ENCODE data around the gene OTP. TPM values are rescaled to one million over a fixed set of nuclear protein-coding genes. Genes with fewer than 3 reads are reported as not detected.

The OTP gene
- total RNA-seq (not detected in 2 replicates), polyA plus RNA-seq (not detected in 2 replicates)

GRCh38 chr5:77637998-77638762 lies at the start of gene OTP:
Gene OTP, minus strand, starts transcription at chr5:77638713. Its CDS starts 164 bp downstream, at chr5:77638549.
- H3K4me3 ChIP-seq: no peak within 1 kb of the TSS
- TF ChIP-seq CTCF (IDR thresholded peaks at IDR 0.05; ENCODE audit: low read depth, low read length): no peak
- no peaks in the 10 kb centered on the region for H3K9me3 ChIP-seq (ENCODE audit: low read depth)
- peaks cover 4% of the 10 kb centered on the region for H3K4me1 ChIP-seq (ENCODE audit: low read depth)
- H3K27me3 ChIP-seq: peaks cover 100% of the 10 kb centered on the region
- no peak for DNase-seq (ENCODE audit: low read depth in 1 of 2, low spot score in 1 of 2)
- H3K27ac ChIP-seq: no peak within 1 kb of the TSS
- H3K36me3 ChIP-seq: no peaks in the 10 kb centered on the region

GRCh38 chr5:77683171-77683732 lies 44.7 kb upstream of the OTP start:
- no peaks in the 10 kb centered on the region for H3K4me1 ChIP-seq (ENCODE audit: low read depth)
- no peak for TF ChIP-seq CTCF (IDR thresholded peaks at IDR 0.05; ENCODE audit: low read depth, low read length)

GRCh38 chr5:77670526-77670925 lies 32.0 kb upstream of the OTP start:
- Histone ChIP-seq H3K9me3 (ENCODE audit: low read depth) (no peaks in the 10 kb centered on the region), H3K27ac (no peak overlapping the region), H3K27me3 (peaks cover 10% of the 10 kb centered on the region), H3K36me3 (no peaks in the 10 kb centered on the region), H3K4me1 (ENCODE audit: low read depth) (no peaks in the 10 kb centered on the region), H3K4me3 (no peak overlapping the region)
- no peak for TF ChIP-seq CTCF (IDR thresholded peaks at IDR 0.05; ENCODE audit: low read depth, low read length)
- DNase-seq (ENCODE audit: low read depth in 1 of 2, low spot score in 1 of 2): no peak

More at GRCh38 chr5:77683171-77683732, 44.7 kb upstream of the OTP start:
- Histone ChIP-seq H3K27ac (no peak overlapping the region), H3K4me3 (no peak overlapping the region), H3K36me3 (peaks cover under 1% of the 10 kb centered on the region), H3K9me3 (ENCODE audit: low read depth) (no peaks in the 10 kb centered on the region), H3K27me3 (no peaks in the 10 kb centered on the region)
- no peak for DNase-seq (ENCODE audit: low read depth in 1 of 2, low spot score in 1 of 2)

GRCh38 chr5:77669677-77670076 lies 31.2 kb upstream of the OTP start:
- no peak for TF ChIP-seq CTCF (IDR thresholded peaks at IDR 0.05; ENCODE audit: low read depth, low read length)
- Histone ChIP-seq H3K27me3 (peaks cover 10% of the 10 kb centered on the region), H3K9me3 (ENCODE audit: low read depth) (no peaks in the 10 kb centered on the region), H3K36me3 (no peaks in the 10 kb centered on the region), H3K27ac (no peak overlapping the region), H3K4me1 (ENCODE audit: low read depth) (no peaks in the 10 kb centered on the region), H3K4me3 (no peak overlapping the region)
- DNase-seq (ENCODE audit: low read depth in 1 of 2, low spot score in 1 of 2): no peak

GRCh38 chr5:77663090-77663863 lies 24.8 kb upstream of the OTP start:
- no peak for DNase-seq (ENCODE audit: low read depth in 1 of 2, low spot score in 1 of 2)
- Histone ChIP-seq H3K4me3 (no peak overlapping the region), H3K27ac (no peak overlapping the region), H3K4me1 (ENCODE audit: low read depth) (no peaks in the 10 kb centered on the region), H3K27me3 (peaks cover 10% of the 10 kb centered on the region), H3K9me3 (ENCODE audit: low read depth) (no peaks in the 10 kb centered on the region), H3K36me3 (no peaks in the 10 kb centered on the region)
- no peak for TF ChIP-seq CTCF (IDR thresholded peaks at IDR 0.05; ENCODE audit: low read depth, low read length)
